Activated CD8-positive, alpha-beta memory T cell treated with anti-CD3 and anti-CD28 coated beads, Interleukin-2, amount 10 ng/mL, durations not matched to agents 7 days and 5 days (primary cell): ENCODE measurements around the gene COL6A2. TPM values are rescaled to one million over a fixed set of nuclear protein-coding genes. Genes with fewer than 3 reads are reported as not detected.

Experiments used
- ATAC-seq: fragments of 150-1000 bp; cut with Tn5 transposase; one replicate; pipeline ENCODE4 v1.10.0; 2021; ENCODE audit warnings: moderate library complexity
- CTCF ChIA-PET: fragments of 350-600 bp; sonication (Branson Sonifier 250); formaldehyde crosslinking; loops from one replicate; lab custom pipeline; 2021; ENCODE audit warnings: antibody characterized with exemption; lab: Charles Lee
- DNase-seq: peaks from one replicate; pipeline ENCODE4 v3.0.0-alpha.2; 2020
- H3K27ac Mint-ChIP-seq: one replicate; pipeline ENCODE4 v1.8.0; 2021; ENCODE audit warnings: mild to moderate bottlenecking, mixed read lengths
- H3K27me3 Mint-ChIP-seq: one replicate; pipeline ENCODE4 v1.8.0; 2021; ENCODE audit warnings: mixed read lengths
- H3K36me3 Mint-ChIP-seq: one replicate; pipeline ENCODE4 v1.8.0; 2021; ENCODE audit warnings: mild to moderate bottlenecking, mixed read lengths
- H3K4me1 Mint-ChIP-seq: one replicate; pipeline ENCODE4 v1.8.0; 2021; ENCODE audit warnings: mixed read lengths
- H3K4me3 Mint-ChIP-seq: one replicate; pipeline ENCODE4 v1.8.0; 2021; ENCODE audit warnings: mild to moderate bottlenecking, moderate library complexity, mixed read lengths
- H3K9me3 Mint-ChIP-seq: one replicate; pipeline ENCODE4 v1.8.0; 2022; ENCODE audit warnings: low read depth, mixed read lengths
- total RNA-seq, 2 experiments: library from RNA; stranded (reverse); gene quantifications; one replicate each; pipeline ENCODE4 v1.2.3, GENCODE V29; 2021

The COL6A2 gene
- total RNA-seq: 10 to 100 TPM in 1 of 2 experiments, 1 to 10 TPM in 1; 5.0 to 17.9 TPM

DNA sequence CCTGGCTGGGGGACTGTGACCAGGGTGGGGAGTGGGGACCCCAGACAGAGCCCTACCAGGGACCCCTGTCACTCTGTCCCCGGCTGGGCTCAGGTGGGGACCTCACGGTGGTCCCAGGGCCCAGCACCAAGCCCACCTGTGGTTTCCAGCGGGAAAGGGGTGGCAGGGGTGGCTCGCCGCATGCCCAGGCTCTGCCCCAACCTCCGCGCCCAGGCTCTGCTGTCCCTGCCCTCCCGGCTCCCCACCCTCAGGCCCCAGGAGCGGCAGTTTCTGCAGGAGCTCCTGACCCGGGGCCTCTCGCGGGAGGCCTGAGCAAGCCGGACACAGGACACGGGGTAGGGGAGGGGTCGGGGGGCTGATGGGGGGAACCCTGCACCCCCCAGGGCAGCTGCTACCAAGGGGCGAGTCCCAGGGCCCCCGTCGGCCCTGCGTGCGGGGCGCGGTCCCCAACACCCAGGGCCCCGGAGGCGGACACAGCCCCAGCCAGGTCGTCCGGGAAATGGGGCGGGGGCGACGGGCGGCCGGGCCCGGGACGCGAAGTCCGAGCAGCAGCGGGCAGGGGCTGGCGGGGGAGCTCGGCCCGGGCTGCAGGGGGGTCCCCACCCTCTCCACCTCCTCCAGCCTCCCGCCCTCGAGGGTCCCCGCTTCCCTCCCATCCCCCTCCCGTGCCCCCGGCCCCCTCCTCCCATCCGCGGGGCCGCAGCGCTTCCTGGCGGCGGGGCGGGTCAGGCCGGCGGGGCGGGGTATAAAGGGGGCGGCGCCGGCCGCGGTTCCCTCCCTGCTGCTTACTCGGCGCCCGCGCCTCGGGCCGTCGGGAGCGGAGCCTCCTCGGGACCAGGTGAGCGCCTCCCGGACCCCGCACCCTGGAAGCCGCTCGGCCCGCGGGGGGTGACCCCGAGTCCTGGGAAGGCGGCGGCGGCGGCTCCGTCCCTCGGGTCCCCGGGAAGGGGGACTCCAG, at the start of gene COL6A2:
COL6A2 (plus strand) TSS at position 777 of the 958 bp plus-strand sequence.
- H3K4me1 Mint-ChIP-seq: peaks cover 7% of the 10 kb centered on the region
- peak; percentile 85 for ATAC-seq
- CTCF ChIA-PET: no interaction called here

DNA sequence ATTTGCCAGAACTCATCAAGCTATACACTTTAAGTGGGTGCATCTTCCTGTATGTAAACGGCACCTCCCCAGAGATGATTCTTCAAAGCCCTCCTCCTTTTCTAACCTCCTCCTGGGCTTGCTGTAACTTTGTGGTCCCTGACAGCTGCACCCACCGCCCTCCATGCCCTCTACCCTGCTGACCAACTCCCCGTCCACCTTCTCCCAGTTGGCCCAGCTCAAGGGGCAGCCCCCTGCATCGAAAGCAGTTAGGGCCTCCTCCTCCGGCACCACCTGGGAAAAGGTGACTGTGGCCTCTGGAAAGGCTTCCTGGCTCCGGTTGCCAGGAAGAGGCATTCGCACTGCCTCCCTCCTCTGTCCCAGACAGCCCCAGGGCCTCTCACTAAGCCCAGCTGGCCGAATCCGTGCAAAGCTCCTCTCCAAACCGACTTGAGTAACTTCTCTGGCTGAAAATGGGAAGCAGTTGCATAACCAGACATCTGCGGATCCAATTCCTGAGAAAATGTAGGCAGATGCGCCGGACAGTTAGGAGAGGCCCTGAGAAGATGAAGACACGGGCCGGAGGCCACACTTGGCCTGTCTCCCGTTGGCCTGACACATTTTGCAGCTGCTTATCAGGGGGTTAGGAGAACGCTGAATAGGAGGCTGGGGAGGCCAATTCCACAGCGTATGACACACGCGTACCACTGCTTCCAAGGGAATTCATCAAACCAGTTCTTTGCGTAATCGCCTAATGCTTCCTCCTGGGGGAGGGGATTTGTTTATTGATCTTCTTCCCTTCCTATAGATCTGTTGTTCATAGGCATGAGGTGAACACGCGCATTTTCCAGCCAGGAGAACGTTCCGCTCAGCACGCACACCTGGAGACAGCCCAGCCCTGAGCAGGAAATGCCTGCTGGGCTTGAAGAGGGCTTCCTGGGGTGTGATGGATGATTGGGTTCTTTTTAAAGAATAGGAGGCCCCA, 48.7 kb upstream of the COL6A2 start:
- CTCF ChIA-PET: no interaction called here
- H3K36me3 Mint-ChIP-seq: no peaks in the 10 kb centered on the region
- no peaks in the 10 kb centered on the region for H3K27me3 Mint-ChIP-seq
- no peaks in the 10 kb centered on the region for H3K4me1 Mint-ChIP-seq
- ATAC-seq (no peak), DNase-seq (no peak)
- no peaks in the 10 kb centered on the region for H3K9me3 Mint-ChIP-seq
- no peak overlapping the region for H3K27ac Mint-ChIP-seq
- no peak overlapping the region for H3K4me3 Mint-ChIP-seq

More for the DNA sequence above, at the start of gene COL6A2:
- Mint-ChIP-seq H3K36me3 (peaks cover 4% of the 10 kb centered on the region), H3K27ac (no peak within 1 kb of the TSS), H3K9me3 (peaks cover 4% of the 10 kb centered on the region), H3K4me3 (no peak within 1 kb of the TSS), H3K27me3 (peaks cover 35% of the 10 kb centered on the region)
- DNase-seq: peak; percentile 44

DNA sequence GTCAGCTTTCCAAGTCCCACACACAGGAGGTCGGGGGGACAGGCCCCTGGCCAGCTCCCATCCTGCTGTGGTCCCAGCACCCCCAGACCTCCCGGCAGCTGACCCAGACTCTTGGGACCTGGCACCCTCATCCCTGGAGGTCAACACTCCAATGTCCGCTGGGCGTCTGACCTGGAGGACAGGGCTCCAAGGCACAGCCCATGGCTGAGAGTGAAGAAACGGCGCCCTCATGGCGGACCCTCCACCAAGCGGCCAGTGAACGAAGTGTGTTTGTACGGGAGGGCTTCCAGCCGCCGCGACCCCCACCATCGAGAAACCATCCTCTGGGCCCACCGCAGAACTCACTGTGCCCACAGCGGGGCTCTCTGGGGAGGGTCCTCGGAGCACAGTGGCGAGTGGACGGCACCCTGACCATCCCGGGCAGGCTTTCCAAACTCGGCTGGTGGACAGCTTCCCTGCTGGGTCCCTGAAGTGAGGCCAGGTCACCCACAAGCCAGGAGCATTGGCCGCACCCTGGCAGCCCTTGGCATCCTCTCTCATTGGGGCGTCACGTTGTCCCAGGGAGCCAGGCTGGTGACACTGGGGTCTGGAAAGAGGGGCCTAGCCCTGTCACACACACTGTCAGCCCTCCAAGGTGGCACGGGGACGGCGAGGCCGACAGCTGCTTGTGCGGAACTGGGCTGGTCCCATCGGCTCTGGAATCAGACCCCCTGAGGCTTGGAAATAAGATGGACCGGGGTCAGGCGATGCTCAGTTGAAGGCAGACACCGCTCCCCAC, 47.8 kb upstream of the COL6A2 start:
- no peak for DNase-seq
- H3K9me3 Mint-ChIP-seq: no peaks in the 10 kb centered on the region
- H3K4me3 Mint-ChIP-seq: no peak overlapping the region
- CTCF ChIA-PET: no interaction called here
- no peaks in the 10 kb centered on the region for H3K36me3 Mint-ChIP-seq
- H3K4me1 Mint-ChIP-seq: no peaks in the 10 kb centered on the region
- no peak overlapping the region for H3K27ac Mint-ChIP-seq
- no peaks in the 10 kb centered on the region for H3K27me3 Mint-ChIP-seq
- ATAC-seq: no peak

DNA sequence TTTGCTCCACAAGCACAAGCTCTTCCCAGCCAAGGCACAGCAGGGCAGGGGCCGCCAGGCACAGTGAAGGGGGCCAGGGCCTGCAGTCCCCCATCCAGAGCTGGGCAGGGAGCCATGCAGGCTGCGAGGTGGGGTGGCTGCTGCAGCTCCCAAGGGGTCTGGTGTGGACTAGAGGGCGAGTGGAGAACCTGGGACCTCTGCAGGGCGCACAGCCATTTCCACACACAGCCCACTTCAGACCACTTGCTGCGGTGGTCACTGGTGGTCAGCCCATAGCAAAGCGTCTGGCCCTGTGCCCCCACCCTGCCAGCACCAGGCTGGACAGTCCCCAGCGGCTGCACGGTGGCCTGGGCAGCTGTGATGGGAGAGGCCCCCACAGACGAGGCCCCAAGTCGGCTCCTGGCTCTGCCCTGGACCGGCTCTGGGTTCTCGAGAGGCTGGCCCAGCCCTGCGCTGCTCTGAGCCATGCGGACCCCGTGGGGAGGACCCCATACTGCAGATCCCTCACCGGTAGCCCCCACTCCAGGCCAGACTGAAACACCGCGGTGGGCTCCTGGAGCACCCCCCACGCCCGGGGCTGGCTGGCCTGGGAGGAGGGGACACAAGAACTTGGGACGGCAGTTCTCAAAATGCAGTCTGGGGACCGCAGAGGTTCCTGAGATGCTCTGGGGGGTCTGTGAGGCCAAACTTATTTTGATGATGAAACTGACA, 47.1 kb upstream of the COL6A2 start:
- CTCF ChIA-PET: no interaction called here
- ATAC-seq (no peak), DNase-seq (no peak)
- H3K36me3 Mint-ChIP-seq: no peaks in the 10 kb centered on the region
- no peaks in the 10 kb centered on the region for H3K4me1 Mint-ChIP-seq
- H3K27me3 Mint-ChIP-seq: no peaks in the 10 kb centered on the region
- H3K27ac Mint-ChIP-seq: no peak overlapping the region
- no peaks in the 10 kb centered on the region for H3K9me3 Mint-ChIP-seq
- H3K4me3 Mint-ChIP-seq: no peak overlapping the region

DNA sequence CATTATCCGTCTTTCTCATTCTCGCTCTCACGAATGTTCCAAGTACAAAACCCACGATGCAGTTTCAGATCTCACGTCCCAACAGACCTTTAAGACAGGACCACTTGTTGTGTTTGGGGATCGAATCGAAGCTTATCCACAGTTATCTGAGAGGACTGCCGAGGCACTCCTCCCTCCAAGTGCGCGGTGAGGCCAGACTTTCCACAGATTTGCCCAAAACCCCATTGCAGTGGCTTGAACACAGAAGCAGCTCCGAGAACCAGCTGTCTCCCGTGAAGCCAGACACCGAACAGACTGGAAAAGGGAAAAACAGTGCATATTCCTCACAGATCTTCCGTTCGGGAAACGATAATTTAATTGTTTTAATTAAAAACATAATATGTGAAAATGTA, 46.5 kb upstream of the COL6A2 start:
- H3K27me3 Mint-ChIP-seq: peaks cover 5% of the 10 kb centered on the region
- ATAC-seq (no peak), DNase-seq (no peak)
- no peak overlapping the region for H3K4me3 Mint-ChIP-seq
- no peak overlapping the region for H3K27ac Mint-ChIP-seq
- CTCF ChIA-PET: no interaction called here
- H3K4me1 Mint-ChIP-seq: peaks cover 2% of the 10 kb centered on the region
- no peaks in the 10 kb centered on the region for H3K36me3 Mint-ChIP-seq
- no peaks in the 10 kb centered on the region for H3K9me3 Mint-ChIP-seq

DNA sequence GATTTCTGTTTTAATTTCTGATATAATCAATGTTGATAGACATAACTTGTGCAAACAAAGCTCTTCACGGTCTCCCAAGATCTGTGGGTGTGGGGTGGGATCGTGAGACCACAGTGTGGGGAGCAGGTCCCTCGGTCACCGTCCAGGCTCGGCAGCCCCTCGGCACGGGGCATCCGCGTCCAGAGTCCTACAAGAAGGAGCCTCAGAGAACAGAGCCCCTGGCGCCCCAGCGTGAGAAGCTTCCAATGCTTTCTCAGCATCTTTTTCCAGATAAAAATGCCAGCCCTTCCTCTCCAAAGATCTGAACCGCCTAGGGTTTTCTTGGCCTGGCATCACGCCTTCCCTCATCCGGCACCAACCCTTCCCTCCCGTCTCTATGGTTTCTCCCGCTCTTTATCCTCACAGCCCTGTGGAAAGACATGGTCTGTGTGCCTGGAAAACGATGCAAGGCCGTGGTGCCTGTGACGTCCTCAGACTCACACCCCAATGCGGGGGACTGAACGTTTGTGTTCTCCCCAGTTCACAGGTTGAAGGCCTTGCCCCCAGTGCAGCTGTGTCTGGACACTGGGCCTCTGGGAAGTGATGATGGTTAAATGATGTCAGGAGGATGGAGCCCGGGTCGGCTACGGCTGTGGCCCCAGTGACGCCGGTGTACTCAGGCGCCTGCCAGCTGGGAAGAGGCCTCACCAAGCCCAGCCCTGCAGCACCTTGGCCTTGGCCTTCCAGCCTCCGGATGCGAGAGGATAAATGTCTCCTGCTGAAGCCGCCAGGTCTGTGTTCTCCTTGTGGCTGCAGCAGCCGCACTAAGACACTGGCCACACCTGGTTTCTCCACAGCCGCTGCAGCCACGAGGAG, 45.9 kb upstream of the COL6A2 start:
- ATAC-seq (no peak), DNase-seq (no peak)
- H3K9me3 Mint-ChIP-seq: no peaks in the 10 kb centered on the region
- no peaks in the 10 kb centered on the region for H3K36me3 Mint-ChIP-seq
- CTCF ChIA-PET: no interaction called here
- H3K4me1 Mint-ChIP-seq: peaks cover 2% of the 10 kb centered on the region
- H3K27me3 Mint-ChIP-seq: peaks cover 5% of the 10 kb centered on the region
- H3K4me3 Mint-ChIP-seq: no peak overlapping the region
- no peak overlapping the region for H3K27ac Mint-ChIP-seq

DNA sequence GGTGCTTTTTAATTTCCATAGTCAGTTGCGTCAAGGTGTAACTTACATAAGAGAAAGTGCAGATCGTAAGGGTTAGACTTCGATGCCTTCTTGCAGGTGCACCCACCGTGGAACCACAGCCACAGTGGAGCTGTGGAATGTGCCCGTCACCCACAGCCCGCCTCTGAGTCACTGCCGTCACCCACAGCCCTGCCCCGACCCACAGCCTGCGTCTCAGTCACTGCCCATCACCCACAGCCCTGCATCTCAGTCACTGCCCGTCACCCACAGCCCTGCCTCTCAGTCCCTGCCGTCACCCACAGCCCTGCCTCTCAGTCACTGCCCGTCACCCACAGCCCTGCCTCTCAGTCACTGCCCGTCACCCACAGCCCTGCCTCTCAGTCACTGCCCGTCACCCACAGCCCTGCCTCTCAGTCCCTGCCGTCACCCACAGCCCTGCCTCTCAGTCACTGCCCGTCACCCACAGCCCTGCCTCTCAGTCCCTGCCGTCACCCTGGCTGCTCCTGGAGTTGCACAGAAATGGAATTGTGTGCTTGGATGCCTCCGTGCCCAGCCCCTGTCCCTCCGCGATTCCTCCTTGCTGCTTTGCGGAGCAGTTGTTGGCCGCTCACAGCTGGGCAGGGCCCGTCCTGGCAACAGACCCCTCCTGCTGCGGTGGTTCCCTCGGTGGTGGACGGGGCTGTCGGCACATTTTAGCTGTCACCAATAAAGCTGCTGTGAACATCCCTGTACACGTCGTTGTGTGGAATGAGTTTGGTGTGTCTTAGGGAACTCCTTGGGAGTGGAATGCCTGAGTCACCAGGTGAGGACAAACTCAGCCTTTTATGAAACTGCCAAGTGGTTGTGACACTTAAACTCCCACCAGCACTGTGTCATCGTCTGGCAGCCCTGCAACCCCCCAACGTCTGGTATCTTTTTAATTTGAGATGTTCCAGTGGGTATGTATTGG, 44.9 kb upstream of the COL6A2 start:
- Mint-ChIP-seq H3K27ac (no peak overlapping the region), H3K27me3 (peaks cover 11% of the 10 kb centered on the region), H3K4me3 (no peak overlapping the region), H3K9me3 (no peaks in the 10 kb centered on the region), H3K4me1 (peaks cover 10% of the 10 kb centered on the region), H3K36me3 (no peaks in the 10 kb centered on the region)
- DNase-seq: no peak
- no peak for ATAC-seq
- CTCF ChIA-PET: no interaction called here

DNA sequence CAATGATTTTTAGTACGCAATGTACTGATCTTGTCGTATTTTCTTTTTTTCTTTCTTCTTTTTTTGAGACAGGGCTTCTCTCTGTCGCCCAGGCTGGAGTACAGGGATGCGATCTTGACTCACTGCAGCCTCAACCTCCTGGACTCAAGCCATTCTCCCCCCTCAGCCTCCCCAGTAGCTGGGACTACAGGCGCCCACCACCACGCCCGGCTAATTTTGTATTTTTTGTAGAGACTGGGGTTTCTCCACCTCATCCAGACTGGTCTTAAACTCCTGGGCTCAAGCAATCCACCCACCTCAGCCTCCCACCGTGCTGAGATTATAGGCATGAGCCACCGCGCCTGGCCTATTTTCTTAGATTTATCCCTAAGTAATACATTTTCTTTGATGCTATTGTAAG, 43.9 kb upstream of the COL6A2 start:
- peaks cover 14% of the 10 kb centered on the region for H3K4me1 Mint-ChIP-seq

DNA sequence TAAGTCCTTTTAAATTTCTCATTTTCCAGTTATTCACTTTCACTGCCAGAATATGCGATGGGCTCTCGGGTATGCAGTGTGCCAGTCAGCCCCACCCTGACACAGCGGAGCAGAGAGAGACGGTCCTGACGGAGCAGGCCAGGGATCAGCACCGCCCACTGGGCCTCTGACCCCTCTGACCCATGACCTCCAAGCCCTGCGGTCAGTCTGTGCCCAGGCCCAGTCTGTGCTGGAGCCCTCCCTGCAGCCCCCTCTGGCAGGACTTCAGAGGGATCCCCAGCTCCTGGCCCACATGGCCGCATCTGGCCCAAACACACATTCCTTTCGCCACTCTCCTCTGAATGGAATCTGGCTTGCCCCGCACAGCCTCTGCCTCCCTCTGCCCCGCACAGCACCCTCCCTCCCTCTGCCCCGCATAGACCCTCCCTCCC, 43.4 kb upstream of the COL6A2 start:
- CTCF ChIA-PET: no interaction called here
- DNase-seq (no peak), ATAC-seq (no peak)
- H3K27me3 Mint-ChIP-seq: peaks cover 16% of the 10 kb centered on the region
- peaks cover 14% of the 10 kb centered on the region for H3K4me1 Mint-ChIP-seq
- no peak overlapping the region for H3K4me3 Mint-ChIP-seq
- no peak overlapping the region for H3K27ac Mint-ChIP-seq
- H3K36me3 Mint-ChIP-seq: peaks cover 2% of the 10 kb centered on the region
- peaks cover 11% of the 10 kb centered on the region for H3K9me3 Mint-ChIP-seq

More for the DNA sequence above, 43.9 kb upstream of the COL6A2 start:
- ATAC-seq (no peak), DNase-seq (no peak)
- Mint-ChIP-seq H3K36me3 (peaks cover 2% of the 10 kb centered on the region), H3K27ac (no peak overlapping the region), H3K9me3 (peaks cover 8% of the 10 kb centered on the region), H3K4me3 (no peak overlapping the region), H3K27me3 (peaks cover 16% of the 10 kb centered on the region)
- CTCF ChIA-PET: no interaction called here

DNA sequence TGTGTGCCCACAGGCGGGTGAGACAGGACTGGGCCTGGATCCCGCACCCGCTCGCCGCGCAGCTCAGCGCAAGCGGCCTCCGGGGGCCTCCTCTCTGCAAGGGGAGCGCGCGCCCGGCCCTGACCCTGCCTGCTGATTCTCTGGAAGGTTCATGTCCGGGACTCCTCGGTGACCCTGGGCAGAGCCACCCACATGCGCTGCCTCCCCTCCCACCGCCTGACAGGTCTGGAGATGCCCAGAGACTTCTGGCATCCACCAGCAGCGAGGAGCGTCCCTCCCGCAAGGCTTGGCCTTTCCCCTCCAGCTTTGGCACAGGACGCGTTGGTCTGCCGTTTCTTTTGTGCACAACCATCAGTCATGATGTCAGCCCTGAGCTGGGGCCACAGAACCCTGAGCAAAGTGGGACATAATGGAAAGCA, 42.0 kb upstream of the COL6A2 start:
- Mint-ChIP-seq H3K36me3 (peaks cover 2% of the 10 kb centered on the region), H3K4me1 (peaks cover 14% of the 10 kb centered on the region), H3K4me3 (no peak overlapping the region), H3K27me3 (peaks cover 16% of the 10 kb centered on the region), H3K9me3 (peaks cover 11% of the 10 kb centered on the region), H3K27ac (no peak overlapping the region)
- CTCF ChIA-PET: no interaction called here
- no peak for DNase-seq
- ATAC-seq: no peak

DNA sequence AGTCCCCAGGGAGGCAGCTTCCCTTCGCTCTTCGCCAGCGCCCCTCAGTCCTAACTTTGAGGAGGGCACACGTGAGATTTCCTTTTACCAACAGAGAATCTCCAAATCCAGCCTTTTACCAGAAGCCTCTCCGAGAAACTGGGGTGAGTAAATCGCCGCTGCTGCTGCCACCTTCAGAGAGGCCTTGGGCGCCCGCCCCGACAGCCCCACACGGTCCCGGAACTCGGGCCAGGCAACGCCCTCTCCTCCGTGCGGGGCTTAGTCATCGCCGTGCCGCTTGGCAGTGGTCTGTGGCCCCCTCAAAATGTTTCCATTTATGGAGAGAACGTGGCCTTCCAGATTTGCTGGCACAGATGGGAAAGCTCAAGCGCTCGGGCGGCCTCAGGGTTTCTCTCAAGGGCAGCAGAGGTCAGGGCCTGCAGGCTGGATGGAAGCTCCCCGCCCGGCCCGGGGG, 41.4 kb upstream of the COL6A2 start:
- Mint-ChIP-seq H3K27ac (no peak overlapping the region), H3K4me1 (peaks cover 14% of the 10 kb centered on the region), H3K27me3 (peaks cover 16% of the 10 kb centered on the region), H3K4me3 (no peak overlapping the region), H3K9me3 (peaks cover 11% of the 10 kb centered on the region), H3K36me3 (peaks cover 2% of the 10 kb centered on the region)
- ATAC-seq (no peak), DNase-seq (no peak)
- CTCF ChIA-PET: no interaction called here
